AG09319 (cell line): ENCODE measurements around the gene FAM13A.

Source experiments
- DNase-seq: peaks from one replicate; pipeline ENCODE4 v3.0.0-alpha.2; 2010; ENCODE audit warnings: low read depth; ENCODE audit errors: extremely low read depth
- CTCF ChIP-seq: IDR thresholded peaks from 2 replicates; pipeline ENCODE4 v1.5.1; 2011; ENCODE audit warnings: low read depth, mild to moderate bottlenecking, inconsistent platforms, low read length, moderate library complexity

FAM13A gene

GRCh38 chr4:88841635-88842034 is 215.3 kb downstream of the FAM13A start:
- peak; percentile 52 for DNase-seq
- TF ChIP-seq CTCF = no peak

DNA sequence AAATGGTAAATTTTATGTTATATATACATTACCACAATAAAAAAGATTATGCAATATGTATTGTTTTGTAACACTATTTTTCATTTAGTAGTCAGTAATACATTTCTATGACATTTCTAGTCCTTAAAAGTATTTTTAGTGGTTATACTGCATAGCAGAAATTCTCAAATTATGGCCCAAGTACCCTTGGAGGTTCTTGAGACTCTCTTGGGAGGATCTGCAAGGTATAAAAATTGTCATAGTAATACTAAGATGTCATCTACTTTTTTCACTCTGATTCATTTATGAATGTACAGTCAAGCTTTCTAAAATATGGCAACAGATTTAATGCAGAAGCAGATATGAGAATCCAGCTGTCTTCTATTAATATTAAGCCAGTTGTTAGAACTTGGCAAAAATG is 220.8 kb downstream of the FAM13A start:
- TF ChIP-seq CTCF = no peak
- DNase-seq = no peak

GRCh38 chr4:88831031-88831430 is 226.0 kb downstream of the FAM13A start:
- DNase-seq = no peak
- no peak for TF ChIP-seq CTCF

GRCh38 chr4:88830598-88830997 is 226.4 kb downstream of the FAM13A start:
- no peak for TF ChIP-seq CTCF
- DNase-seq = no peak

DNA sequence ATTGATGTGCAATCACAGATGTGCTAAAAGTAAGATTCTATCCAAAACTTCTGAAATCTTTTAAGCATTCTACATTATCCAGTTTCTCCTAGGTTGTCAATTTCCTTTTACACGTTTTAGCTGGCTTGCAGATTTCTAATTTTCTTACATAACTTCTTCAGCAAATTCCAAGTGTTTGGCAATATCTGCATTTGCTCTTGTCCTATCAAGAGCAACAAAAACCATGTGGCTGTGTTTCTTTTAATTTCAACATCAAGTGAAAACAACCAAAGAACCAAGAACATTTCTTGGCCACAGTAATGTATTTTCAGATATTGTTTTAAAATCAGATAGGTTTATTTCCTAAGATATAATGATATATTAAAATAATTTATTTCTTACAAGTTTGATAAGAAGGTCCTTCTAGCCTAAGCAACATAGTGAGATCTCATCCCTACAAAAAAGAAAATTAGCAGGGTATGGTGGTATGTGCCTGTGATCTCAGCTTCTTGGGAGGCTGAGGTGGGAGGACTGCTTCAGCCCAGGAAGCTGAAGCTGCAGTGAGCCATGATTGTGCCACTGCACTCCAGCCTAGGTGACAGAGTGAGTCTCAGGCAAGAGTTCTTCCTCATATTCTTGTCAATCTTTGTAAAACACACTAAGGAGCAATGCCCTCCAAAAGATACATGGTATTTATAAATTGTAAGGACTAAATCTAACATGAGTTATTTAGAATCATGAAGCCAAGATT is 228.0 kb downstream of the FAM13A start:
- no peak for TF ChIP-seq CTCF
- no peak for DNase-seq

DNA sequence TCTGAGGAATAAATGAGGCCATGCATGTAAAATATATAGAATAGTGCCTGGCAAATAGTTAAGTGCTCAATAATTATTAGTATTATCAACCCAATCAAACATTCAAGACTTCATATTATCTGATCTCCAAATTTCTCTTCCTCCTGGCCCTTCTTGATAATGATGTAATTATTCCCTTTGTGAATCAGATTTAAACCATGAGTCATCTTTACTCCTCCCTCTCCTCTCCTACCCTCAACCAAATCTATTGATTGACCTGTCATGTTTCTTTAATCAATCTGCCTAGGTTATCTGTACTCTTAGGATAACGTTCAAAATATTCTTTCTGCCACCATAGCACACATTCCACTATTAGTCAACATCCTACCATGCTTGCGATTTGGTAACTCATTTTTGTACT is 229.5 kb downstream of the FAM13A start:
- TF ChIP-seq CTCF = no peak
- no peak for DNase-seq

DNA sequence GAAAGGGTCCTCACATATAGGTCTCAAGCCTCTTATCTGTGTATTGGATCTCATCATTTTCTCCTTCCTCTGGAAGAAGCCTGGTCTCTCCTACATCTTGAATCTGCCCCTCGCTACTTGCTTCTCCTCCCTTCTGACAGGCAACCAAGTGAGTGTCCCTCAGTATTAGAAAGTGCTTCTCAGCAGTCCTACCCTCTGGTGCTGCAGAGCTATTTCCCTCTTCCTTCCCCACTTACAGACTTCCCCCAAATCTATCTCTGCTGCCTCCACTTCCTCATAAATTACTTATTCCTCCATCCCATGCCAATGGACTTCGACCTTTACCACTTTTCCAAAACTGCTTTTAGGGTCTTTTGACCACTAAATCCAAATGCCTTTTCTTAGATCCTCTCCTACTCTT is 230.2 kb downstream of the FAM13A start:
- no peak for DNase-seq

More for the DNA sequence above, 230.2 kb downstream of the FAM13A start:
- TF ChIP-seq CTCF = no peak
